ENCODE results near the gene MRPL2. TPM values are rescaled to one million over a fixed set of nuclear protein-coding genes. Genes with fewer than 3 reads are reported as not detected.

The MRPL2 gene
- total RNA-seq = 10 to 100 TPM; 19.0 to 37.9 (median 27.3) TPM

- peak within 1 kb of the TSS; percentile 94 for H3K4me3 ChIP-seq (ENCODE audit: low read depth, poor library complexity, severe bottlenecking)
- peak; percentile 99 to 100 for DNase-seq (ENCODE audit: low spot score in 2 of 2)
- WGBS, 2 donors = 1% methylated on average over 44 to 62 of the region's 64 CpGs
- TF ChIP-seq POLR2A (IDR thresholded peaks at IDR 0.05) (peak in 1 of 2 donors; percentile 49), CTCF (IDR thresholded peaks at IDR 0.05) (no peak)
- intact Hi-C loops (cut with DNase I; ENCODE audit: low total_unique reads) = no loop called here
Measured at GRCh38 chr6:43059168-43060033, at the start of gene MRPL2, which contains the start of gene KLC4. Gene MRPL2 (minus strand): TSS chr6:43059434. CDS start chr6:43059381, 53 bp downstream. Gene KLC4 (plus strand): TSS chr6:43059631. CDS start chr6:43061336, 1,705 bp downstream.

- TF ChIP-seq CTCF (IDR thresholded peaks at IDR 0.05) = no peak
- TF ChIP-seq POLR2A (IDR thresholded peaks at IDR 0.05) = no peak
- intact Hi-C loops (cut with DNase I; ENCODE audit: low total_unique reads) = no loop called here
- WGBS, 2 donors = 92 to 95% methylated on average over 12 of the region's 12 CpGs
- no peak for DNase-seq (ENCODE audit: low spot score in 2 of 2)
- H3K4me3 ChIP-seq (ENCODE audit: low read depth, poor library complexity, severe bottlenecking) = no peak overlapping the region
Measured at GRCh38 chr6:43107344-43108062, 48.3 kb upstream of the MRPL2 start.

- intact Hi-C loops (cut with DNase I; ENCODE audit: low total_unique reads) = no loop called here
- H3K4me3 ChIP-seq (ENCODE audit: low read depth, poor library complexity, severe bottlenecking) = no peak overlapping the region
- WGBS, 2 donors = 87 to 90% methylated on average over 9 of the region's 9 CpGs
- TF ChIP-seq CTCF (IDR thresholded peaks at IDR 0.05) (no peak), POLR2A (IDR thresholded peaks at IDR 0.05) (no peak)
- DNase-seq (ENCODE audit: low spot score in 2 of 2) = no peak
Measured at GRCh38 chr6:43105538-43106222, 46.4 kb upstream of the MRPL2 start.

- 46 to 76% methylated on average over 2 of the region's 2 CpGs for WGBS, 2 donors
- intact Hi-C loops (cut with DNase I; ENCODE audit: low total_unique reads) = no loop called here
- no peak overlapping the region for H3K4me3 ChIP-seq (ENCODE audit: low read depth, poor library complexity, severe bottlenecking)
- no peak for DNase-seq (ENCODE audit: low spot score in 2 of 2)
- no peak for TF ChIP-seq CTCF (IDR thresholded peaks at IDR 0.05)
- TF ChIP-seq POLR2A (IDR thresholded peaks at IDR 0.05) = no peak
Measured at GRCh38 chr6:43103253-43103876, 44.1 kb upstream of the MRPL2 start.

GRCh38 chr6:43101497-43101896 lies 42.3 kb upstream of the MRPL2 start:
- WGBS, 2 donors = 64 to 74% methylated on average over 4 of the region's 4 CpGs
- TF ChIP-seq CTCF (IDR thresholded peaks at IDR 0.05) (no peak), POLR2A (IDR thresholded peaks at IDR 0.05) (no peak)
- intact Hi-C loops (cut with DNase I; ENCODE audit: low total_unique reads) = no loop called here
- DNase-seq (ENCODE audit: low spot score in 2 of 2) = no peak
- no peak overlapping the region for H3K4me3 ChIP-seq (ENCODE audit: low read depth, poor library complexity, severe bottlenecking)
